CD4-positive, alpha-beta memory T cell (primary cell): ENCODE measurements around the gene SND1. TPM values are rescaled to one million over a fixed set of nuclear protein-coding genes. Genes with fewer than 3 reads are reported as not detected.

Experiments used
- CTCF ChIA-PET: fragments of 350-600 bp; sonication (Branson Sonifier 250); formaldehyde crosslinking; loops from one replicate; lab custom pipeline; 2021; ENCODE audit warnings: inconsistent platforms; ENCODE audit not compliant: partially characterized antibody; lab: Charles Lee
- POLR2A ChIA-PET: fragments of 350-600 bp; sonication (Branson Sonifier 250); formaldehyde crosslinking; loops from one replicate; lab custom pipeline; 2021; ENCODE audit not compliant: partially characterized antibody; lab: Charles Lee
- DNase-seq, 5 donors: peaks; one replicate each; pipeline versions ENCODE4 v3.0.0 to v3.0.0-alpha.2; 2020 to 2022; ENCODE audit warnings: mixed read lengths in 1 of 5
- H3K27ac ChIP-seq: one replicate; pipeline ENCODE4 v1.7.0; 2013; ENCODE audit warnings: low read depth, low read length
- H3K27me3 ChIP-seq: 2 replicates; pipeline ENCODE4 v1.7.0; 2013; ENCODE audit warnings: mild to moderate bottlenecking, low read length, moderate library complexity; ENCODE audit not compliant: insufficient read depth
- H3K36me3 ChIP-seq: 2 replicates; pipeline ENCODE4 v1.7.0; 2013; ENCODE audit warnings: mild to moderate bottlenecking, low read length, moderate library complexity; ENCODE audit not compliant: insufficient read depth
- H3K4me1 ChIP-seq: 2 replicates; pipeline ENCODE4 v1.7.0; 2013; ENCODE audit warnings: mild to moderate bottlenecking, low read length, moderate library complexity; ENCODE audit not compliant: insufficient read depth
- H3K4me3 ChIP-seq, 2 donors: one replicate each; pipeline ENCODE4 v1.7.0; 2013; ENCODE audit warnings: low read length in 2 of 2, mild to moderate bottlenecking in 1 of 2
- H3K9me3 ChIP-seq, 2 donors: one replicate each; pipeline ENCODE4 v1.7.0; 2013; ENCODE audit warnings: low read length in 2 of 2, control low read depth in 1 of 2; ENCODE audit not compliant: control insufficient read depth in 1 of 2
- H3K27ac Mint-ChIP-seq, 7 donors: one replicate each; pipeline ENCODE4 v1.8.0; 2020 to 2021; ENCODE audit warnings: mixed read lengths in 7 of 7, mild to moderate bottlenecking in 6 of 7, inconsistent platforms in 3 of 7, moderate library complexity in 3 of 7
- H3K27me3 Mint-ChIP-seq, 2 donors: one replicate each; pipeline ENCODE4 v1.8.0; 2020 to 2021; ENCODE audit warnings: mixed read lengths in 2 of 2
- H3K36me3 Mint-ChIP-seq, 2 donors: one replicate each; pipeline ENCODE4 v1.8.0; 2020 to 2021; ENCODE audit warnings: mixed read lengths in 2 of 2, inconsistent platforms in 1 of 2, mild to moderate bottlenecking in 1 of 2
- H3K4me1 Mint-ChIP-seq, 4 donors: one replicate each; pipeline ENCODE4 v1.8.0; 2020 to 2021; ENCODE audit warnings: mixed read lengths in 4 of 4, mild to moderate bottlenecking in 1 of 4
- H3K4me3 Mint-ChIP-seq, 8 donors: one replicate each; pipeline ENCODE4 v1.8.0; 2020 to 2021; ENCODE audit warnings: mixed read lengths in 8 of 8, mild to moderate bottlenecking in 7 of 8, moderate library complexity in 6 of 8, inconsistent platforms in 3 of 8
- H3K9me3 Mint-ChIP-seq, 8 donors: one replicate each; pipeline ENCODE4 v1.8.0; 2020 to 2021; ENCODE audit warnings: mixed read lengths in 8 of 8, mild to moderate bottlenecking in 5 of 8, inconsistent platforms in 3 of 8, moderate library complexity in 1 of 8
- intact Hi-C: fragments of 100-400 bp; cut with micrococcal nuclease; formaldehyde crosslinking; loops from one replicate; pipeline ENCODE4 v1.15.1; 2023
- polyA plus RNA-seq, 2 donors: library from polyadenylated mRNA; unstranded; fragments of 300-500 nt; fragmentation: Illumina TruSeq; gene quantifications; one replicate each; pipeline ENCODE4 v1.2.3, GENCODE V29; 2021
- total RNA-seq, 2 experiments: library from RNA; stranded (reverse); gene quantifications; one replicate each; pipeline ENCODE4 v1.2.3, GENCODE V29; 2021

The SND1 gene
- total and polyA plus RNA-seq, 4 experiments from 2014 or later: 119 to 223 (median 171) TPM

DNA sequence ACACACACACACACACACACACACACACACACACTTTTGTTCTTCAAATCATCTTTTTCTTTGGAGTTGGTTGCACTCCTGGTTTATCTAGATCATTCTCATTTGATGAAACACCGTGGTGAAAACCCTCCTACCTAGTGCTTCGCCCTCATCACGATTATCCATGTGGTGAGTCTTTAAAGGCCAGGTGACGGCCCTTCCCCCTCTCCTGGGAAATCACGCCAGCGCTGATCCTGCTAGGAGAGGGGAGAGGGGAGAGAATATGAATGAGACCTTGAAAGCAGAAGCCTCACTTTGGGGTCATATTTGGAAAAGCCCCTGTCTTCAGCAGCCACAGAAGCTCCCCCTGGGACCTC is 483.1 kb downstream of the SND1 start:
- Histone ChIP-seq H3K9me3 (no peaks in the 10 kb centered on the region), H3K27me3 (peaks cover 28% of the 10 kb centered on the region), H3K27ac (no peak overlapping the region), H3K4me3 (peak overlapping the region in 1 of 2 donors; percentile 66), H3K4me1 (peaks cover 16% of the 10 kb centered on the region), H3K36me3 (no peaks in the 10 kb centered on the region)
- intact Hi-C loops: no loop called here
- CTCF ChIA-PET: interaction anchor here (0.5 to 4.5 kb wide), 29 partner anchors 8 to 437 kb away, joined by 3 to 33 read pairs (median 6); no protein-coding TSS in a partner anchor
- H3K4me1 Mint-ChIP-seq: peaks cover 8 to 21% (median 13%) of the 10 kb centered on the region in 4 donors
- no peak overlapping the region for H3K27ac Mint-ChIP-seq
- no peak for DNase-seq
- peaks cover 23 to 31% of the 10 kb centered on the region in 2 donors for H3K27me3 Mint-ChIP-seq
- POLR2A ChIA-PET: interaction anchor here (0.9 to 1.6 kb wide), 5 partner anchors 9 to 427 kb away, joined by 3 to 5 read pairs (median 4); no protein-coding TSS in a partner anchor
- peaks cover 0 to 3% of the 10 kb centered on the region in 2 donors for H3K36me3 Mint-ChIP-seq
- H3K9me3 Mint-ChIP-seq: peaks cover 0 to 3% (median 0%) of the 10 kb centered on the region in 8 donors
- H3K4me3 Mint-ChIP-seq: peak overlapping the region; percentile 69 to 82 (median 76)

- no peaks in the 10 kb centered on the region for H3K36me3 ChIP-seq
- H3K27ac Mint-ChIP-seq: peak overlapping the region in 3 of 7 donors; percentile 35 to 53 (median 36)
- peaks cover 0 to 3% of the 10 kb centered on the region in 2 donors for H3K36me3 Mint-ChIP-seq
- peaks cover 23 to 31% of the 10 kb centered on the region in 2 donors for H3K27me3 Mint-ChIP-seq
- peaks cover 8 to 21% (median 13%) of the 10 kb centered on the region in 4 donors for H3K4me1 Mint-ChIP-seq
- H3K4me3 ChIP-seq: peak overlapping the region; percentile 11 to 66
- intact Hi-C loops: loop anchor here (1.0 to 2.0 kb wide), 2 partner anchors 74 to 427 kb away; no protein-coding TSS in a partner anchor
- H3K9me3 ChIP-seq: no peaks in the 10 kb centered on the region
- H3K4me1 ChIP-seq: peaks cover 16% of the 10 kb centered on the region
- no peak overlapping the region for H3K27ac ChIP-seq
- H3K27me3 ChIP-seq: peaks cover 23% of the 10 kb centered on the region
- POLR2A ChIA-PET: interaction anchor here (0.8 to 1.6 kb wide), 6 partner anchors 10 to 428 kb away, joined by 3 to 5 read pairs (median 4); no protein-coding TSS in a partner anchor
- H3K9me3 Mint-ChIP-seq: peaks cover 0 to 5% (median 0%) of the 10 kb centered on the region in 8 donors
- DNase-seq: peak in 4 of 5 donors; percentile 50 to 73 (median 60)
- H3K4me3 Mint-ChIP-seq: peak overlapping the region; percentile 78 to 88 (median 82)
- CTCF ChIA-PET: interaction anchor here (0.5 to 4.5 kb wide), 37 partner anchors 8 to 550 kb away, joined by 3 to 33 read pairs (median 5); no protein-coding TSS in a partner anchor
Observed at GRCh38 chr7:128135515-128136214, 483.7 kb downstream of the SND1 start.

- Histone ChIP-seq H3K4me1 (peaks cover 16% of the 10 kb centered on the region), H3K27ac (no peak overlapping the region), H3K9me3 (no peaks in the 10 kb centered on the region), H3K36me3 (no peaks in the 10 kb centered on the region), H3K4me3 (peak overlapping the region; percentile 11 to 66), H3K27me3 (peaks cover 23% of the 10 kb centered on the region)
- H3K4me3 Mint-ChIP-seq: peak overlapping the region; percentile 78 to 88 (median 82)
- H3K27ac Mint-ChIP-seq: peak overlapping the region in 2 of 7 donors; percentile 35 to 53
- H3K4me1 Mint-ChIP-seq: peaks cover 8 to 21% (median 13%) of the 10 kb centered on the region in 4 donors
- peaks cover 0 to 5% (median 0%) of the 10 kb centered on the region in 8 donors for H3K9me3 Mint-ChIP-seq
- H3K36me3 Mint-ChIP-seq: peaks cover 0 to 3% of the 10 kb centered on the region in 2 donors
- H3K27me3 Mint-ChIP-seq: peaks cover 23 to 31% of the 10 kb centered on the region in 2 donors
- ChIA-PET POLR2A (interaction anchor here (0.8 to 1.6 kb wide), 4 partner anchors 11 to 428 kb away, joined by 3 to 5 read pairs (median 4); no protein-coding TSS in a partner anchor), CTCF (interaction anchor here (0.8 to 4.5 kb wide), 30 partner anchors 9 to 550 kb away, joined by 3 to 33 read pairs (median 6); no protein-coding TSS in a partner anchor)
- DNase-seq: peak in 1 of 5 donors; percentile 5
- intact Hi-C loops: loop anchor here (1.0 to 2.0 kb wide), 2 partner anchors 73 to 427 kb away; no protein-coding TSS in a partner anchor
Observed at GRCh38 chr7:128136215-128136597, 484.2 kb downstream of the SND1 start.

DNA sequence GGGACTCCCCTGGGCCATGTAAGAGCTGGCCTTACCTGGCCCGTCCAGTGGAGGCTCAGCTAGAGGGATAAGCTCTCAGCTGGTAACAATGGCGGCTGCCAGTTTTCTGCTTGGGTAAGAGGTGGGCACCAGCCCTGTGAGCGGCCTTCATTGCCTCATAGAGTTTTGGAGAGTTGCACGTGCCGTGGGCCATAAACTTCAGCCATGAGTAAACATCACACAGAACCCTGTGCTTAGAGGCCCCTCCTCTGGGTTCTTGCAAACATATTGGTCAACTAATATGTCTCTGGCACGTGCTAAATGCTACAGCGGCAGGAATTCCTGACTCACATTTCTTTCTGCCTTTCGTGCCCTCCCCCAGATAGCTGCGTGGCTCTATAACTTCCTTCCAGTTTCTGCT is 485.2 kb downstream of the SND1 start:
- POLR2A ChIA-PET: no interaction called here
- H3K4me1 Mint-ChIP-seq: peaks cover 8 to 21% (median 13%) of the 10 kb centered on the region in 4 donors
- Histone ChIP-seq H3K36me3 (no peaks in the 10 kb centered on the region), H3K9me3 (no peaks in the 10 kb centered on the region), H3K4me1 (peaks cover 16% of the 10 kb centered on the region), H3K27ac (no peak overlapping the region), H3K4me3 (no peak overlapping the region), H3K27me3 (peaks cover 17% of the 10 kb centered on the region)
- peaks cover 21 to 31% of the 10 kb centered on the region in 2 donors for H3K27me3 Mint-ChIP-seq
- H3K27ac Mint-ChIP-seq: peak overlapping the region in 1 of 7 donors; percentile 12
- H3K36me3 Mint-ChIP-seq: peaks cover 0 to 3% of the 10 kb centered on the region in 2 donors
- H3K9me3 Mint-ChIP-seq: peaks cover 0 to 5% (median 0%) of the 10 kb centered on the region in 8 donors
- CTCF ChIA-PET: interaction anchor here (3.1 to 4.5 kb wide), 5 partner anchors 9 to 429 kb away, joined by 17 to 33 read pairs (median 23); no protein-coding TSS in a partner anchor
- peak overlapping the region in 6 of 8 donors; percentile 18 to 73 (median 44) for H3K4me3 Mint-ChIP-seq
- intact Hi-C loops: loop anchor here (2.0 kb wide), 1 partner anchor 428 kb away; no protein-coding TSS in a partner anchor
- no peak for DNase-seq

- POLR2A ChIA-PET: no interaction called here
- Histone ChIP-seq H3K36me3 (no peaks in the 10 kb centered on the region), H3K4me3 (no peak overlapping the region), H3K9me3 (no peaks in the 10 kb centered on the region), H3K27me3 (peaks cover 13% of the 10 kb centered on the region), H3K4me1 (peaks cover 16% of the 10 kb centered on the region), H3K27ac (no peak overlapping the region)
- CTCF ChIA-PET: no interaction called here
- peaks cover 9 to 25% of the 10 kb centered on the region in 2 donors for H3K27me3 Mint-ChIP-seq
- H3K4me1 Mint-ChIP-seq: peaks cover 8 to 17% (median 12%) of the 10 kb centered on the region in 4 donors
- H3K27ac Mint-ChIP-seq: no peak overlapping the region
- peaks cover 0 to 16% (median 7%) of the 10 kb centered on the region in 8 donors for H3K9me3 Mint-ChIP-seq
- intact Hi-C loops: no loop called here
- no peak for DNase-seq
- no peak overlapping the region for H3K4me3 Mint-ChIP-seq
- no peaks in the 10 kb centered on the region for H3K36me3 Mint-ChIP-seq
Observed at GRCh38 chr7:128139406-128139805, 487.4 kb downstream of the SND1 start.

GRCh38 chr7:128141683-128142195 is 489.7 kb downstream of the SND1 start:
- CTCF ChIA-PET: no interaction called here
- intact Hi-C loops: no loop called here
- peaks cover 2 to 13% of the 10 kb centered on the region in 2 donors for H3K27me3 Mint-ChIP-seq

More at GRCh38 chr7:128141683-128142195, 489.7 kb downstream of the SND1 start:
- Mint-ChIP-seq H3K4me1 (no peaks in the 10 kb centered on the region), H3K9me3 (peaks cover 0 to 16% (median 7%) of the 10 kb centered on the region in 8 donors), H3K36me3 (no peaks in the 10 kb centered on the region), H3K27ac (no peak overlapping the region), H3K4me3 (no peak overlapping the region)
- no peaks in the 10 kb centered on the region for H3K9me3 ChIP-seq
- no peak for DNase-seq
- no peak overlapping the region for H3K27ac ChIP-seq
- no peaks in the 10 kb centered on the region for H3K27me3 ChIP-seq
- no peaks in the 10 kb centered on the region for H3K4me1 ChIP-seq
- H3K36me3 ChIP-seq: no peaks in the 10 kb centered on the region
- POLR2A ChIA-PET: no interaction called here
- H3K4me3 ChIP-seq: no peak overlapping the region
